Endothelial cell of umbilical vein (primary cell): ENCODE data around the gene LUZP2. TPM values are rescaled to one million over a fixed set of nuclear protein-coding genes. Genes with fewer than 3 reads are reported as not detected.

Experiments used
- BruUV-seq: library from RNA; stranded (reverse); fragments of 400-500 nt; replicated peaks from 2 replicates; lab custom pipeline; 2021; lab: Mats Ljungman, UMichigan
- CTCF ChIA-PET: fragments of 300-600, 350-600 bp; sonication (Branson Sonifier 250); formaldehyde crosslinking; loops from one replicate; lab custom pipeline; 2021; ENCODE audit warnings: antibody characterized with exemption, inconsistent platforms; lab: Charles Lee
- POLR2A ChIA-PET: fragments of 300-600, 350-600 bp; sonication (Branson Sonifier 250); formaldehyde crosslinking; loops from one replicate; lab custom pipeline; 2021; ENCODE audit warnings: antibody characterized with exemption, inconsistent platforms; lab: Charles Lee
- DNase-seq: peaks from one replicate; pipeline ENCODE4 v3.0.0-alpha.2; 2011; ENCODE audit warnings: low read depth, low spot score
- FAIRE-seq: peaks from 2 replicates; lab custom pipeline; 2011; peaks lifted over from hg19 to GRCh38; lab: Jason Lieb, UNC
- H2AFZ ChIP-seq: 2 replicates; pipeline ENCODE4 v1.6.0; 2012; ENCODE audit warnings: low read depth, low read length, control low read depth, inconsistent platforms
- H3K27ac ChIP-seq: 2 replicates; pipeline ENCODE4 v1.5.1; 2011; ENCODE audit warnings: low read depth, mild to moderate bottlenecking, control low read depth, low read length, moderate library complexity; ENCODE audit not compliant: insufficient read depth
- H3K27me3 ChIP-seq, 2 experiments: 2 replicates each; pipeline versions ENCODE4 v1.6.0 to v1.6.1; 2011; ENCODE audit warnings: low read length in 2 of 2, mixed read lengths in 1 of 2; ENCODE audit not compliant: control insufficient read depth in 2 of 2, insufficient read depth in 2 of 2
- H3K36me3 ChIP-seq, 2 experiments: 2 replicates in 1 of 2; 3 replicates in 1 of 2; pipeline ENCODE4 v1.5.1; 2011; ENCODE audit warnings: low read length in 2 of 2, mild to moderate bottlenecking in 1 of 2, moderate library complexity in 1 of 2; ENCODE audit not compliant: control insufficient read depth in 2 of 2, insufficient read depth in 2 of 2; ENCODE audit errors: extremely low read depth in 1 of 2
- H3K4me1 ChIP-seq: 3 replicates; pipeline ENCODE4 v1.5.1; 2011; ENCODE audit warnings: mild to moderate bottlenecking, low read length; ENCODE audit not compliant: control insufficient read depth, insufficient read depth; ENCODE audit errors: extremely low read depth
- H3K4me2 ChIP-seq: 2 replicates; pipeline ENCODE4 v1.6.1; 2011; ENCODE audit warnings: low read length, control low read depth, mixed read lengths; ENCODE audit not compliant: insufficient read depth
- H3K4me3 ChIP-seq, 3 experiments: fragments of 200-600 bp in 1 of 3; sonication (generic), shearing (Covaris generic) in 1 of 3; replicated peaks in 1 of 3; 2 replicates each; pipeline ENCODE4 v1.5.1; 2011 to 2016; ENCODE audit warnings: control low read depth in 3 of 3, low read length in 3 of 3, mild to moderate bottlenecking in 2 of 3, inconsistent platforms in 1 of 3, low read depth in 1 of 3, moderate library complexity in 1 of 3; ENCODE audit not compliant: insufficient read depth in 1 of 3
- H3K79me2 ChIP-seq: 2 replicates; pipeline ENCODE4 v1.6.0; 2012; ENCODE audit warnings: low read length, inconsistent platforms; ENCODE audit not compliant: control insufficient read depth, insufficient read depth
- H3K9ac ChIP-seq: replicated peaks from 2 replicates; pipeline ENCODE3; 2011; ENCODE audit warnings: low read length, control low read depth; ENCODE audit not compliant: insufficient read depth; ENCODE audit errors: extremely low read depth
- H3K9me1 ChIP-seq: replicated peaks from 3 replicates; pipeline ENCODE4 v1.6.0; 2011; ENCODE audit warnings: mild to moderate bottlenecking, low read length; ENCODE audit not compliant: control insufficient read depth, insufficient read depth; ENCODE audit errors: extremely low read depth
- H3K9me3 ChIP-seq: replicated peaks from 2 replicates; pipeline ENCODE4 v1.5.1; 2012; ENCODE audit warnings: low read length, inconsistent platforms; ENCODE audit not compliant: control insufficient read depth, insufficient read depth
- H4K20me1 ChIP-seq: replicated peaks from 2 replicates; pipeline ENCODE3; 2011; ENCODE audit warnings: mild to moderate bottlenecking, low read length; ENCODE audit not compliant: control insufficient read depth, insufficient read depth; ENCODE audit errors: extremely low read depth
- CTCF ChIP-seq, 2 donors: IDR thresholded peaks; 1 replicate in 1 of 2; 2 replicates in 1 of 2; pipeline ENCODE4 v1.5.1; 2011; ENCODE audit warnings: low read length in 2 of 2, mild to moderate bottlenecking in 2 of 2, moderate library complexity in 2 of 2, control low read depth in 1 of 2, inconsistent platforms in 1 of 2, low read depth in 1 of 2; ENCODE audit not compliant: insufficient read depth in 1 of 2; ENCODE audit errors: extremely low read depth in 1 of 2
- EZH2 ChIP-seq: IDR thresholded peaks from 2 replicates; pipeline ENCODE4 v1.6.1; 2012; ENCODE audit warnings: borderline replicate concordance, low read depth, mild to moderate bottlenecking, moderate library complexity, low read length, inconsistent platforms; ENCODE audit not compliant: severe bottlenecking
- FOS ChIP-seq: IDR thresholded peaks from 2 replicates; pipeline ENCODE4 v1.6.1; 2011; ENCODE audit warnings: mild to moderate bottlenecking, low read length, moderate library complexity, borderline replicate concordance; ENCODE audit not compliant: insufficient read depth
- GATA2 ChIP-seq: IDR thresholded peaks from 2 replicates; pipeline ENCODE4 v1.7.0; 2011; ENCODE audit warnings: low read depth, mild to moderate bottlenecking, moderate library complexity, mixed read lengths, low read length; ENCODE audit not compliant: insufficient read length, insufficient read depth
- JUN ChIP-seq: IDR thresholded peaks from 2 replicates; pipeline ENCODE4 v1.6.1; 2011; ENCODE audit warnings: borderline replicate concordance, low read depth; ENCODE audit not compliant: insufficient read length, insufficient read depth
- MYC ChIP-seq: IDR thresholded peaks from one replicate; pipeline ENCODE4 v1.6.1; 2011; ENCODE audit warnings: mild to moderate bottlenecking, low read depth, low read length
- POLR2A ChIP-seq: IDR thresholded peaks from 2 replicates; pipeline ENCODE4 v1.6.1; 2012; ENCODE audit warnings: low read depth, mild to moderate bottlenecking, control low read depth, low read length
- POLR2AphosphoS5 ChIP-seq: IDR thresholded peaks from 2 replicates; pipeline ENCODE4 v1.6.1; 2012; ENCODE audit warnings: low read depth, mild to moderate bottlenecking, control low read depth, low read length, moderate library complexity; ENCODE audit not compliant: insufficient read depth
- dilution Hi-C: fragments of 300-500 bp; cut with MboI; formaldehyde crosslinking; loops from one replicate; pipeline ENCODE4 v1.15.0; 2019; ENCODE audit warnings: low sequenced_read_pairs; ENCODE audit not compliant: extremely low pct_ligation_motif_present
- intact Hi-C: fragments of 100-400 bp; cut with micrococcal nuclease; formaldehyde crosslinking; loops from one replicate; pipeline ENCODE4 v1.10.0; 2022
- polyA plus RNA-seq, 4 experiments: library from polyadenylated mRNA; depleted of rRNA in 3 of 4; stranded (reverse) in 3 of 4; unstranded in 1 of 4; fragments of >200 nt; gene quantifications; 2 replicates each; pipeline versions ENCODE4 v1.2.1 to v1.2.3, GENCODE V29; 2011 to 2012; ENCODE audit warnings: missing spikeins in 1 of 4
- total RNA-seq: library from RNA; stranded (reverse); gene quantifications from 2 replicates; pipeline ENCODE4 v1.2.3, GENCODE V29; 2021
- TF ChIP-seq, protein P1 (sequence below): IDR thresholded peaks from 2 replicates; pipeline ENCODE4 v1.6.1; 2011; ENCODE audit not compliant: insufficient read depth, insufficient read length

Gene LUZP2
- total and polyA plus RNA-seq, 2 donors (not counting 3 experiments of a cell fraction or from before 2014, with no cell fraction given): 0.07 TPM; not detected in 1

DNA sequence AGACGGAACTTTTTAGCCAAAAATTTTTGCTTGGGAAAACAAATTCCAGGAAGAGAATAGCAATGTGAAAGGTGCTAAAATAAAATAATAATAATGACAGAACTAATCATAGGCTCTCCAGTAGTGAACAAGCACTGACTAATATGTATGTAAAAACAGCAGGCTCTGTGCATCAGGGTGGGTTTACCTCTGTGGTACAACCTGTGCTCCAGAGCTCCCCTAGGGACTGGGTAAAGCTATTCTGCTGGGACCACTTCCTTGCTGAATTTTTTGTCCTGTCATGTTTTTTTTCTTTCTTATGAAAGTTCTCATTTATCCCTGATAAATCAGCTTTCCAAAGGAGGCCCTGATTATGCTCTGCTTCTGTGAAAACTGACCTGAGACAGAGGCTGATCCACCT, 18.8 kb downstream of the LUZP2 start:
- H3K9me1 ChIP-seq: no peaks in the 10 kb centered on the region
- no peaks in the 10 kb centered on the region for H3K4me1 ChIP-seq
- TF ChIP-seq GATA2 (no peak), JUN (no peak), FOS (no peak), POLR2AphosphoS5 (no peak), POLR2A (no peak), MYC (no peak), CTCF (IDR thresholded peaks at IDR 0.05; ENCODE audit: extremely low read depth in 1 of 2, insufficient read depth in 1 of 2, low read depth in 1 of 2, low read length in 2 of 2) (no peak), EZH2 (no peak)
- TF ChIP-seq, protein P1, sequence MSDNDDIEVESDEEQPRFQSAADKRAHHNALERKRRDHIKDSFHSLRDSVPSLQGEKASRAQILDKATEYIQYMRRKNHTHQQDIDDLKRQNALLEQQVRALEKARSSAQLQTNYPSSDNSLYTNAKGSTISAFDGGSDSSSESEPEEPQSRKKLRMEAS: no peak
- no peak overlapping the region for H2AFZ ChIP-seq
- no peak overlapping the region for H3K27ac ChIP-seq
- ChIA-PET CTCF (no interaction called here), POLR2A (no interaction called here)
- H3K27me3 ChIP-seq: peaks cover 0 to 2% of the 10 kb centered on the region in 2 experiments
- intact Hi-C loops (no loop called here), dilution Hi-C loops (no loop called here)
- H3K36me3 ChIP-seq: no peaks in the 10 kb centered on the region
- H3K79me2 ChIP-seq: no peaks in the 10 kb centered on the region
- no peak overlapping the region for H3K4me3 ChIP-seq
- H3K9me3 ChIP-seq: no peaks in the 10 kb centered on the region
- BruUV-seq: no TSS peak
- FAIRE-seq (no peak), DNase-seq (no peak)
- H4K20me1 ChIP-seq: no peaks in the 10 kb centered on the region
- H3K9ac ChIP-seq: no peak overlapping the region
- no peak overlapping the region for H3K4me2 ChIP-seq
